ENCODE data around the gene EGLN1.

The EGLN1 gene

DNA sequence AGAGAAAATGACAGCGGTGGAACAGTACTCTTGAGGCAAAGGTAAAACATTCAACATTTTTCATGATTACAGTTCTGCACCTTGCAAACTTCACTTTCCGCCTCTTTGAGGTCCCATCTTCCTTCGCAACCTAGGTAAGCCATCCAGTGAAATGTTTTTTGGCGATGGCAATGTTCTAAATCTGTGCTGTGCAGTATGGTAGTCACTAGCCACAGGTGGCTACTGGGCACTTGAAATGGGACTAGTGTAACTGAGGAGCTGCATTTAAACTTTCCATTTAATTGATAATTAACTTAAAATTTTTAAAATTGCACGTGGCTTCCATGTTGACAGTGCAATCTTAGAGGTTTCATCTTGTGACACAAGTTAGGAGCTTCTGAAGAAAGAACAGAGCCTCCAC, 97.4 kb downstream of the EGLN1 start:
- DNase-seq (ENCODE audit: low spot score) = no peak

DNA sequence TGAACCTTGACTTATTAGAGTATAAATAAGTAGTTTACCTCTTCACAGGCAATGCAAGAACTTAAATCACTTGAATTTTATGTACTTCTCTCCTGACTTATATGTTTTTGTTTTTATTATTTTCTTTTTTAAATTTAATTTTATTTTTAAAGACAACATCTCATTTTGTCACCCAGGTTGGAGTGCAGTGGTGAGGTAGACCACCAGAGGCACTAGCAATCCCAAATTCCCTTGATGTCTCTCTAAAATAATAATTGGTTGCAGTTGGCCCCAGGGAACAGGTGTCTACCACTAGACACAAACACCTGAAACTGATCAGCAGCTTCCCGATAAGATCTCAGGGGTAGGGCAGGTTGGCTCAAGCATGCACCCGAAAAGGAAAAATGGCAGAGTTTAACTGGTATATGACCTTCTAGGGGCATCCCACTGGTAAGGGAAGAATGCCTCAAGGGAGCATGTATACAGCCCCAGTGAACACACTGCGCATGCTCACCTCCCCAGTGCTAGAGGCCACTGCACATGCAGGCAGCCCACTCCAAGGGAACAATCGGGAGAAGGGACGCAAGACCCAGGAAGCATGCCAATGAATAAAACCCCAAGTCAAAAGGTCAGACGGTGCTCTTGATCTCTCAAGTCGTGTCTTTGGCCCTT, 99.1 kb downstream of the EGLN1 start:
- no peak for DNase-seq (ENCODE audit: low spot score)

DNA sequence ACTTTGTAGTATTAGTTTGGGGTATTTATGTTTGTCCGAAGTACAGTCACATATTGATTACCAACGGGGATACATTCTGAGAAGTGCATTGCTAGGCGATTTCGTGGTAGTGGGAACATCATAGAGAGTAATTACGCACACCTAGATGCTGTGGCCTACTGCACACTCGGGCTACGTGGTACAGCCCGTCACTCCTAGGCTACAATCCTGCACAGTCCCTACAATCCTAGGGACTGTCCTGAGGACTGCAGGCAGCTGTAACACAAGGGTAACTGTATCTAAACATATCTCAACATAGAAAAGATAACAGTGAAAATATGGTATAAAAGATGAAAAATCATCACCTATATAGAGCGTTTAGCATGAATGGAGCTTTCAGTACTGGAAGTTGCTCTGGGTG, 103.0 kb downstream of the EGLN1 start:
- no peak for DNase-seq (ENCODE audit: low spot score)

DNA sequence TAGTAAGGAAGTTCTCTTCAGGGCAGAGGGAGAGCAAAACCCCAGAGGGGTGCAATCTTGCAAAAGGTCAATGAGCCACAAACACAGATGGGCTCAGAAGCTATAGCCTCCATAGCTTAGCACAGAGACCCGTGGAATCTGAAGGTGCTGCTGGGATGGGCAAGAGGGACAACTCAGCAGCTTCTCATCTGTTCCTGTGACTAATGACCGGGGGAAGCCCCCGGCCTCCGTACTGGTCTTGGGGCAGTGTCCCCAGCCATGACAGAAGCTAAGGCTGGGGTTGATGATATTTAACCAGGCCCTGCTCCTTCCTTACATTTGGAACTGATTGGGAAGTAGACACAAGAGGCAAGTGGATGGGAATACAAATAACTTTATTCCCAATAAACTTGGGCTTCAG, 103.5 kb downstream of the EGLN1 start:
- no peak for DNase-seq (ENCODE audit: low spot score)

DNA sequence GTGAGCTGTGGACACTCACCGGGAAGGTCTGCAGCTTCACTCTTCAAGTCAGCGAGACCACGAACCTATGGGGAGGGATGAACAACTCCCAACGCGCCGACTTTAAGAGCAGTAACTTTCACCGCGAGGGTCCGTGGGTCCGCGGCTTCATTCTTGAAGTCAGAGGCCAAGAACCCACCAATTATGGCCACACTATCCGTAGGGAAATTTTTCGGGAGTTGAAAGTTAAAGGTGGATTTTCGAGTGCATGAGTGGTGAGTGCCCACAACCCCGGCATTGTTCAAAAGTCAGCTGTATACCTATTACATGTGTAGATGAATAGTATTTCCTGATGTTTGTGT, 104.1 kb downstream of the EGLN1 start:
- no peak for DNase-seq (ENCODE audit: low spot score)

DNA sequence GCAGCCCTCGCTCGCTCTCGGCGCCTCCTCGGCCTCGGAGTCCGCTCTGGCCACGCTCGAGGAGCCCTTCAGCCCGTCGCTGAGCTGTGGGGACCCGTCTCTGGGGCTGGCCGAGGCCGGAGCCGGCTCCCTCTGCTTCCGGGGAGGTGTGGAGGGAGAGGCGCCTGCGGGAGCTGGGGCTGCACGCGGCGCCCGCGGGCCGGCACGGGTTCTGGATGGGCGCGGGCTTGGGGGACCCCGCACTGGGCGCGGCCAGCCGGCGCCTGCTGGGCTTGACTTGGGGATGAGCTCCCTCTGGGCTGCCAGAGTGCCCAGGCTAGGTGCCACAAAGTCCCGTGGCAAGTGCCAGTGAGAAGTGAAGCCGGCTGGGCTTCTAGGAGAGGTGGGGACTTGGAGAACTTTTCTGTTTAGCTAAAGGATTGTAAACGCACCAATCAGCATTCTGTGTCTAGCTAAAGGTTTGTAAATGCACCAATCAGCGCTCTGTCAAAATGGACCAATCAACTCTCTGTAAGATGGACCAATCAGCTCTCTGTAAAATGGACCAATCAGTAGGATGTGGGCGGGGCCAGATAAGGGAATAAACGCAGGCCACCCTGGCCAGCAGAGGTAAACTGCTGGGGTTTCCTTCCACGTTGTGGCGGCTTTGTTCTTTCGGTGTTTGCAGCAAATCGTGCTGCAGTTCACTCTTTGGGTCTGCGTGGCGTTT, 104.6 kb downstream of the EGLN1 start:
- DNase-seq (ENCODE audit: low spot score) = no peak

DNA sequence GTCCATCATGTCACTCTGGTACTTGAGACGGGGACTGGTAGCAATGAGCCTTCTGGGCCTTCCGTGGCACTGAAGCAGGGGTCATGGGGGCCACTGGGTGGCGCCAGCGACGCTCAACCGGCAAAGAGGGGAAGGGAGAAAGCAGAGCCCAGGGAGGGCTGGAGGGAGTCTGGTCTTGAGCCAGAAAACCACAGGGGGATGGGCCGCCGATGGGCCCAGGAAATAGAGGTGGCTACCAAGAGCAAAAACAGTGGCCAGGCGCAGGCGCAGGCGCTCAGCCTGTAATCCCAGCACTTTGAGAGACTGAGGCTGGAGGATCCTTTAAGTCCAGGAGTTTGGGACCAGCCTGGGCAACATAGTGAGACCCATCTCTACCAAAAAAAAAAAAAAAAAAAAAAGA, 106.2 kb downstream of the EGLN1 start:
- peak; percentile 9 for DNase-seq (ENCODE audit: low spot score)

Data from LoVo (cell line).